ENCODE results near the gene USP19.

GRCh38 chr3:49161808-49162530, 41.3 kb upstream of the USP19 start:
- TF ChIP-seq CTCF (conservative IDR thresholded peaks at IDR 0.05; ENCODE audit: low read depth, low read length), result no peak
- no peak for TF ChIP-seq POLR2A (IDR thresholded peaks at IDR 0.05; ENCODE audit: low read depth, low read length)
- TF ChIP-seq MAFK (IDR thresholded peaks at IDR 0.05; ENCODE audit: low read depth, low read length), result no peak
- TF ChIP-seq RAD21 (IDR thresholded peaks at IDR 0.05; ENCODE audit: low read length), result no peak
- no peak for TF ChIP-seq NFE2L2 (IDR thresholded peaks at IDR 0.05; ENCODE audit: low read depth, low read length)
- TF ChIP-seq SMC3 (IDR thresholded peaks at IDR 0.05; ENCODE audit: low read depth, low read length), result no peak
- TF ChIP-seq BHLHE40 (IDR thresholded peaks at IDR 0.05; ENCODE audit: low read depth, low read length), result no peak
- no peak for TF ChIP-seq RCOR1 (IDR thresholded peaks at IDR 0.05; ENCODE audit: insufficient replicate concordance, low read length)
- no peak for TF ChIP-seq MXI1 (IDR thresholded peaks at IDR 0.05; ENCODE audit: borderline replicate concordance, low read depth, low read length)
- no peak for TF ChIP-seq USF2 (IDR thresholded peaks at IDR 0.05; ENCODE audit: low read depth, low read length)
- TF ChIP-seq CEBPB (IDR thresholded peaks at IDR 0.05; ENCODE audit: low read depth, low read length), result no peak
- TF ChIP-seq RFX5 (IDR thresholded peaks at IDR 0.05; ENCODE audit: low read depth, low read length), result no peak

Data from IMR-90 (cell line).